ENCODE results near the gene HAND1. TPM values are rescaled to one million over a fixed set of nuclear protein-coding genes. Genes with fewer than 3 reads are reported as not detected.

HAND1 gene
- total RNA-seq, 4 donors from 2014 or later: not detected

DNA sequence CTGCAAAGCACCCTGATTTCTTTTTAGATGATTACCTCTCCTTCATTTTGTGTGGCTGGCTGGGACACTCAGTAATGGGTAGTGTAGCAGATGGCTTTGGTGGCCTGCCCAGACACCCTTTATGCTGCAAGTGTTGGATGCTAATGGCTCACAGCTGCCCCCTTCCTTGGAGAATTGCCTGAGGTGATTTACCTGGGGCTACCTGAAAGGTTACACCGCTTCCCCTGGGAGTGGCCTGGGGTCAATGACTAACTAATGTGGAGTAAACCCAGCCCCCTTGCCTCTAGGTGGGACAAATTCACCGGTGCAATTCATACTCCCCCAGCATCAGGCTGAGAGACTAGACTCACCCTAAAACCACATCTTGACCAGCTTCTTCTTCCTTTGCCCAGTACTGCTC is 23.5 kb upstream of the HAND1 start:
- H3K4me1 ChIP-seq: no peaks in the 10 kb centered on the region
- no peaks in the 10 kb centered on the region for H3K9me3 ChIP-seq
- peaks cover 46% of the 10 kb centered on the region for H3K27me3 ChIP-seq
- H3K4me3 ChIP-seq: no peak overlapping the region
- H3K36me3 ChIP-seq: no peaks in the 10 kb centered on the region
- 40 to 41% methylated on average over 1 to 2 of the region's 2 CpGs for WGBS, 2 donors (ENCODE audit: low coverage in 1 of 2)
- no peak for TF ChIP-seq POLR2AphosphoS5 (IDR thresholded peaks at IDR 0.05)
- TF ChIP-seq EP300 (IDR thresholded peaks at IDR 0.05): no peak
- H3K27ac ChIP-seq: no peak overlapping the region
- no peak for ATAC-seq

GRCh38 chr5:154498994-154499393 is 21.0 kb upstream of the HAND1 start:
- TF ChIP-seq EP300 (IDR thresholded peaks at IDR 0.05) (no peak), POLR2AphosphoS5 (IDR thresholded peaks at IDR 0.05) (no peak), POLR2A (IDR thresholded peaks at IDR 0.05) (no peak)
- TF ChIP-seq, protein P1, sequence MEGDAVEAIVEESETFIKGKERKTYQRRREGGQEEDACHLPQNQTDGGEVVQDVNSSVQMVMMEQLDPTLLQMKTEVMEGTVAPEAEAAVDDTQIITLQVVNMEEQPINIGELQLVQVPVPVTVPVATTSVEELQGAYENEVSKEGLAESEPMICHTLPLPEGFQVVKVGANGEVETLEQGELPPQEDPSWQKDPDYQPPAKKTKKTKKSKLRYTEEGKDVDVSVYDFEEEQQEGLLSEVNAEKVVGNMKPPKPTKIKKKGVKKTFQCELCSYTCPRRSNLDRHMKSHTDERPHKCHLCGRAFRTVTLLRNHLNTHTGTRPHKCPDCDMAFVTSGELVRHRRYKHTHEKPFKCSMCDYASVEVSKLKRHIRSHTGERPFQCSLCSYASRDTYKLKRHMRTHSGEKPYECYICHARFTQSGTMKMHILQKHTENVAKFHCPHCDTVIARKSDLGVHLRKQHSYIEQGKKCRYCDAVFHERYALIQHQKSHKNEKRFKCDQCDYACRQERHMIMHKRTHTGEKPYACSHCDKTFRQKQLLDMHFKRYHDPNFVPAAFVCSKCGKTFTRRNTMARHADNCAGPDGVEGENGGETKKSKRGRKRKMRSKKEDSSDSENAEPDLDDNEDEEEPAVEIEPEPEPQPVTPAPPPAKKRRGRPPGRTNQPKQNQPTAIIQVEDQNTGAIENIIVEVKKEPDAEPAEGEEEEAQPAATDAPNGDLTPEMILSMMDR (IDR thresholded peaks at IDR 0.05): no peak
- WGBS, 2 donors (ENCODE audit: low coverage in 1 of 2): 88% methylated on average over 1 of the region's 2 CpGs; no CpG with 5 or more reads in 1 of the 2 donors
- H3K27ac ChIP-seq: no peak overlapping the region
- no peaks in the 10 kb centered on the region for H3K9me3 ChIP-seq
- H3K4me3 ChIP-seq: no peak overlapping the region
- H3K4me1 ChIP-seq: no peaks in the 10 kb centered on the region
- ATAC-seq: no peak
- no peaks in the 10 kb centered on the region for H3K36me3 ChIP-seq
- peaks cover 53% of the 10 kb centered on the region for H3K27me3 ChIP-seq

- H3K27ac ChIP-seq: no peak overlapping the region
- ATAC-seq: no peak
- H3K4me1 ChIP-seq: no peaks in the 10 kb centered on the region
- 33 to 83% methylated on average over 1 of the region's 1 CpG for WGBS, 2 donors (ENCODE audit: low coverage in 1 of 2)
- TF ChIP-seq, protein P1 (IDR thresholded peaks at IDR 0.05): no peak
- TF ChIP-seq POLR2A (IDR thresholded peaks at IDR 0.05): no peak
- no peak for TF ChIP-seq EP300 (IDR thresholded peaks at IDR 0.05)
- TF ChIP-seq POLR2AphosphoS5 (IDR thresholded peaks at IDR 0.05): no peak
- H3K36me3 ChIP-seq: no peaks in the 10 kb centered on the region
- no peaks in the 10 kb centered on the region for H3K9me3 ChIP-seq
- H3K4me3 ChIP-seq: no peak overlapping the region
- H3K27me3 ChIP-seq: peaks cover 57% of the 10 kb centered on the region
These were observed 20.6 kb upstream of the HAND1 start for GRCh38 chr5:154498591-154498990.

GRCh38 chr5:154494036-154494435 is 16.0 kb upstream of the HAND1 start:
- peaks cover 91% of the 10 kb centered on the region for H3K27me3 ChIP-seq
- no peak for ATAC-seq
- WGBS, 2 donors (ENCODE audit: low coverage in 1 of 2): 67 to 73% methylated on average over 3 to 4 of the region's 4 CpGs
- H3K4me1 ChIP-seq: no peaks in the 10 kb centered on the region
- TF ChIP-seq POLR2A (IDR thresholded peaks at IDR 0.05) (no peak), EP300 (IDR thresholded peaks at IDR 0.05) (no peak), POLR2AphosphoS5 (IDR thresholded peaks at IDR 0.05) (no peak)
- TF ChIP-seq, protein P1 (IDR thresholded peaks at IDR 0.05): no peak
- H3K4me3 ChIP-seq: no peak overlapping the region
- no peaks in the 10 kb centered on the region for H3K36me3 ChIP-seq
- H3K9me3 ChIP-seq: no peaks in the 10 kb centered on the region
- no peak overlapping the region for H3K27ac ChIP-seq

GRCh38 chr5:154493274-154493673 is 15.2 kb upstream of the HAND1 start:
- Histone ChIP-seq H3K36me3 (no peaks in the 10 kb centered on the region), H3K4me3 (no peak overlapping the region), H3K27me3 (peaks cover 91% of the 10 kb centered on the region), H3K9me3 (no peaks in the 10 kb centered on the region), H3K4me1 (no peaks in the 10 kb centered on the region), H3K27ac (no peak overlapping the region)
- TF ChIP-seq, protein P1 (IDR thresholded peaks at IDR 0.05): no peak
- TF ChIP-seq POLR2A (IDR thresholded peaks at IDR 0.05) (no peak), EP300 (IDR thresholded peaks at IDR 0.05) (no peak), POLR2AphosphoS5 (IDR thresholded peaks at IDR 0.05) (no peak)
- no peak for ATAC-seq
- WGBS, 2 donors (ENCODE audit: low coverage in 1 of 2): 51% methylated on average over 12 of the region's 29 CpGs; no CpG with 5 or more reads in 1 of the 2 donors

All from gastroesophageal sphincter (tissue), 4 donors.